C1 segment of cervical spinal cord (tissue), 14 donors: ENCODE results near the gene ITCH.
"Not testable (repeated sequence)": the region's sequence is repeated elsewhere in the genome, so short reads cannot be mapped to it uniquely, and the experiment has no call there.

Experiments used
- DNase-seq, 14 donors: peaks; one replicate each; lab custom pipeline; 2025; lab: John Stamatoyannopoulos, UW

Gene ITCH

GRCh38 chr20:34452281-34452982 is 89.4 kb downstream of the ITCH start:
- DNase-seq = no peak

- DNase-seq = no peak
Observed at GRCh38 chr20:34458631-34459030, 95.6 kb downstream of the ITCH start.

GRCh38 chr20:34459209-34459897 is 96.3 kb downstream of the ITCH start:
- no peak for DNase-seq

GRCh38 chr20:34461779-34462087 is 98.7 kb downstream of the ITCH start:
- no peak for DNase-seq

- DNase-seq = no peak
Observed at GRCh38 chr20:34468951-34469350, 105.9 kb downstream of the ITCH start.

GRCh38 chr20:34472246-34472925 is 109.3 kb downstream of the ITCH start:
- DNase-seq = no peak

GRCh38 chr20:34473262-34473883 is 110.3 kb downstream of the ITCH start:
- peak in 8 of 14 donors; percentile 2 to 44 (median 7) for DNase-seq

- DNase-seq = peak in 11 of 14 donors; percentile 4 to 59 (median 14)
Observed at GRCh38 chr20:34475979-34476736, 113.1 kb downstream of the ITCH start.

GRCh38 chr20:34479627-34480026 is 116.6 kb downstream of the ITCH start:
- DNase-seq = no peak

- not testable (repeated sequence) for DNase-seq
Observed at GRCh38 chr20:34482154-34482553, 119.1 kb downstream of the ITCH start.

- DNase-seq = not testable (repeated sequence)
Observed at GRCh38 chr20:34483585-34484220, 120.6 kb downstream of the ITCH start.

GRCh38 chr20:34485068-34485634 is 122.1 kb downstream of the ITCH start:
- DNase-seq = no peak

GRCh38 chr20:34491226-34491931 is 128.3 kb downstream of the ITCH start:
- no peak for DNase-seq

- DNase-seq = no peak
Observed at GRCh38 chr20:34491932-34492509, 128.9 kb downstream of the ITCH start.

GRCh38 chr20:34493646-34494045 is 130.6 kb downstream of the ITCH start:
- DNase-seq = no peak

GRCh38 chr20:34495307-34495706 is 132.2 kb downstream of the ITCH start:
- no peak for DNase-seq

- no peak for DNase-seq
Observed at GRCh38 chr20:34495916-34496315, 132.8 kb downstream of the ITCH start.

GRCh38 chr20:34497596-34497995 is 134.5 kb downstream of the ITCH start:
- DNase-seq = not testable (repeated sequence)

GRCh38 chr20:34500823-34501222 is 137.8 kb downstream of the ITCH start:
- no peak for DNase-seq

GRCh38 chr20:34506480-34506879 is 143.4 kb downstream of the ITCH start:
- DNase-seq = no peak
